Ovary (tissue), 9 donors: ENCODE data around the gene ROS1. TPM values are rescaled to one million over a fixed set of nuclear protein-coding genes. Genes with fewer than 3 reads are reported as not detected.

Source experiments
- DNase-seq, 5 donors: peaks; one replicate each; pipeline ENCODE4 v3.0.0-alpha.2; 2019 to 2020
- H3K27ac ChIP-seq, 2 donors: fragments of 200-600 bp; one replicate each; pipeline versions ENCODE4 v1.5.1 to v1.8.0; 2019 to 2022
- H3K27me3 ChIP-seq: fragments of 200-600 bp; one replicate; pipeline ENCODE4 v1.8.0; 2022
- H3K36me3 ChIP-seq: fragments of 200-600 bp; sonication (generic); one replicate; pipeline ENCODE4 v1.5.1; 2019
- H3K4me1 ChIP-seq: one replicate; pipeline ENCODE4 v1.8.1; 2013; ENCODE audit warnings: mild to moderate bottlenecking, moderate library complexity; ENCODE audit not compliant: insufficient read depth
- H3K4me3 ChIP-seq: fragments of 200-600 bp; sonication (generic); one replicate; pipeline ENCODE4 v1.5.1; 2017
- H3K9me3 ChIP-seq, 2 donors: fragments of 200-600 bp in 1 of 2; sonication (generic) in 1 of 2; one replicate each; pipeline versions ENCODE4 v1.5.1 to v1.8.1; 2013 to 2019; ENCODE audit warnings: mild to moderate bottlenecking in 1 of 2, moderate library complexity in 1 of 2
- EP300 ChIP-seq: sonication (generic); formaldehyde crosslinking; IDR thresholded peaks from one replicate; pipeline ENCODE4 v1.6.1; 2017; ENCODE audit warnings: antibody characterized with exemption
- POLR2A ChIP-seq: fragments of 450-650 bp; IDR thresholded peaks from one replicate; pipeline ENCODE4 v1.6.1; 2017; ENCODE audit warnings: antibody characterized with exemption, mild to moderate bottlenecking, moderate library complexity
- WGBS, 3 donors: extraction: QIAGEN DNeasy Blood & Tissue Kit in 1 of 3; methylation state at CpG; one replicate each; pipeline versions ENCODE4 v1.1.5 to v1.1.7; 2013 to 2017; 5-methylcytosine and 5-hydroxymethylcytosine counted together
- intact Hi-C, 4 donors: fragments of 100-400 bp; cut with DNase I; formaldehyde crosslinking; loops; one replicate each; pipeline versions ENCODE4 v1.11.0 to v1.15.1; 2022 to 2023
- polyA plus RNA-seq, 2 donors: library from polyadenylated mRNA; stranded (reverse); fragments of 200-250 nt in 1 of 2; fragments of 350-450 nt in 1 of 2; fragmentation: Illumina TruSeq in 1 of 2; extraction: RNeasy Lipid Tissue Mini Kit (QIAGEN cat#74804) in 1 of 2; gene quantifications; one replicate each; pipeline ENCODE4 v1.2.3, GENCODE V29; 2013 to 2014
- total RNA-seq, 7 donors: library from RNA; depleted of rRNA in 2 of 7; stranded (reverse); fragments of >200 nt in 2 of 7; fragmentation: NEBNext Ultra II Directional in 3 of 7; extraction: Animal tissue kit (Norgen Biotek cat#: 25700) in 3 of 7; gene quantifications; one replicate each; pipeline versions ENCODE4 v1.1.0 to v1.2.4, GENCODE V29; 2016 to 2023
- TF ChIP-seq, protein P1 (sequence below), 3 donors: fragments of 450-650 bp in 2 of 3; fragments of 200-600 bp in 1 of 3; IDR thresholded peaks; one replicate each; pipeline versions ENCODE4 v1.5.1 to v1.8.0; 2016 to 2022; ENCODE audit warnings: antibody characterized with exemption in 3 of 3, mild to moderate bottlenecking in 1 of 3
- donor health status: DM: no; HTN: no; CAD: no; lungs with moderate emphysema.
- donor health status: DM: no; HTN: no; CAD: no.
- donor health status: Bipolar disorder and iron deficiency.
- donor health status: DM: yes; HTN: yes; CAD: no.
- donor health status: DM: no; HTN: no; CAD: no.
- donor health status: DM: yes; HTN: yes; CAD: no.

Gene ROS1
- total and polyA plus RNA-seq, 9 donors = under 0.01 to 0.62 (median 0.14) TPM; not detected in 5

- H3K27me3 ChIP-seq = no peaks in the 10 kb centered on the region
- H3K9me3 ChIP-seq = no peaks in the 10 kb centered on the region
- no peaks in the 10 kb centered on the region for H3K36me3 ChIP-seq
- H3K4me3 ChIP-seq = no peak overlapping the region
- no peak for DNase-seq
- WGBS, 3 donors = 75 to 85% (median 80%) methylated on average over 12 of the region's 12 CpGs
- H3K27ac ChIP-seq = no peak overlapping the region
- TF ChIP-seq EP300 = no peak
- TF ChIP-seq, protein P1, sequence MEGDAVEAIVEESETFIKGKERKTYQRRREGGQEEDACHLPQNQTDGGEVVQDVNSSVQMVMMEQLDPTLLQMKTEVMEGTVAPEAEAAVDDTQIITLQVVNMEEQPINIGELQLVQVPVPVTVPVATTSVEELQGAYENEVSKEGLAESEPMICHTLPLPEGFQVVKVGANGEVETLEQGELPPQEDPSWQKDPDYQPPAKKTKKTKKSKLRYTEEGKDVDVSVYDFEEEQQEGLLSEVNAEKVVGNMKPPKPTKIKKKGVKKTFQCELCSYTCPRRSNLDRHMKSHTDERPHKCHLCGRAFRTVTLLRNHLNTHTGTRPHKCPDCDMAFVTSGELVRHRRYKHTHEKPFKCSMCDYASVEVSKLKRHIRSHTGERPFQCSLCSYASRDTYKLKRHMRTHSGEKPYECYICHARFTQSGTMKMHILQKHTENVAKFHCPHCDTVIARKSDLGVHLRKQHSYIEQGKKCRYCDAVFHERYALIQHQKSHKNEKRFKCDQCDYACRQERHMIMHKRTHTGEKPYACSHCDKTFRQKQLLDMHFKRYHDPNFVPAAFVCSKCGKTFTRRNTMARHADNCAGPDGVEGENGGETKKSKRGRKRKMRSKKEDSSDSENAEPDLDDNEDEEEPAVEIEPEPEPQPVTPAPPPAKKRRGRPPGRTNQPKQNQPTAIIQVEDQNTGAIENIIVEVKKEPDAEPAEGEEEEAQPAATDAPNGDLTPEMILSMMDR (IDR thresholded peaks at IDR 0.05) = no peak
- no peak for TF ChIP-seq POLR2A
- no peaks in the 10 kb centered on the region for H3K4me1 ChIP-seq
- intact Hi-C loops = no loop called here
These were observed 81.1 kb downstream of the ROS1 start for GRCh38 chr6:117344444-117345291.

- WGBS, 3 donors = 17 to 43% (median 18%) methylated on average over 1 of the region's 1 CpG
- Histone ChIP-seq H3K36me3 (no peaks in the 10 kb centered on the region), H3K9me3 (no peaks in the 10 kb centered on the region), H3K27ac (no peak overlapping the region), H3K4me3 (no peak overlapping the region), H3K4me1 (no peaks in the 10 kb centered on the region), H3K27me3 (no peaks in the 10 kb centered on the region)
- TF ChIP-seq EP300 = no peak
- no peak for TF ChIP-seq POLR2A
- TF ChIP-seq, protein P1 (IDR thresholded peaks at IDR 0.05) = no peak
- DNase-seq = no peak
- intact Hi-C loops = no loop called here
These were observed 87.2 kb downstream of the ROS1 start for GRCh38 chr6:117338567-117338966.

DNA sequence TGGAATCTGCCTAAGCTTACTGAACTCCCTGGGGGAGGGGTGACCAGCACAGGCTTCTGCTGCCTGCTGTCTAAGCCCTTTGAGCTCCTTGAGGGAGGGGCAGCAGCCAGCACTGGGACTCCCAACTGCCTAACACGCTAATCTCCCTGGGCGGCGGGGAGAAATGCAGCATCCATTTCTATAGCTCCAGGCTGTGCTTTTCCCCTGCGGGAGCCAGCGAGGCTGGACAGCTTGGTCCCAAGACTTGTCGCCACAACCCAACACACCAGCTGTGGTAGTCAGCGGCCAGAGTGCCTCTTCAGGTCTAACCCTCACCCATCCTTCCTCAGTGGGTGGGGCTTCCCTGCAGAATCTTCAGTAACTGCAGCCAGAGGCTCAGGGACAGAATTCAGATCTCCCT lies 95.8 kb downstream of the ROS1 start:
- no peak for DNase-seq

GRCh38 chr6:117328500-117328899 lies 97.2 kb downstream of the ROS1 start:
- Histone ChIP-seq H3K4me1 (no peaks in the 10 kb centered on the region), H3K36me3 (no peaks in the 10 kb centered on the region), H3K27me3 (no peaks in the 10 kb centered on the region), H3K27ac (no peak overlapping the region), H3K4me3 (no peak overlapping the region), H3K9me3 (no peaks in the 10 kb centered on the region)
- WGBS, 3 donors = 57 to 72% (median 67%) methylated on average over 4 of the region's 4 CpGs
- DNase-seq = no peak
- intact Hi-C loops = no loop called here
- TF ChIP-seq EP300 = no peak
- TF ChIP-seq, protein P1 (IDR thresholded peaks at IDR 0.05) = no peak
- TF ChIP-seq POLR2A = no peak

More for the DNA sequence above, 95.8 kb downstream of the ROS1 start:
- 87 to 89% (median 88%) methylated on average over 6 to 7 of the region's 7 CpGs for WGBS, 3 donors
- no peak overlapping the region for H3K4me3 ChIP-seq
- no peak overlapping the region for H3K27ac ChIP-seq
- TF ChIP-seq POLR2A = no peak
- TF ChIP-seq, protein P1 (IDR thresholded peaks at IDR 0.05) = no peak
- no peak for TF ChIP-seq EP300
- H3K4me1 ChIP-seq = no peaks in the 10 kb centered on the region
- H3K36me3 ChIP-seq = no peaks in the 10 kb centered on the region
- intact Hi-C loops = no loop called here
- no peaks in the 10 kb centered on the region for H3K27me3 ChIP-seq
- no peaks in the 10 kb centered on the region for H3K9me3 ChIP-seq
